WTC11 (cell line): ENCODE results near the gene TMCO2. TPM values are rescaled to one million over a fixed set of nuclear protein-coding genes. Genes with fewer than 3 reads are reported as not detected.

Experiments
- ATAC-seq: fragments of 200-7000 bp; cut with Tn5 transposase; 2 replicates; pipeline ENCODE4 v1.10.0; 2021; ENCODE audit warnings: mild to moderate bottlenecking, moderate library complexity
- CTCF ChIA-PET: fragments of 300-600 bp; sonication (Branson Sonifier 250); formaldehyde crosslinking; loops from one replicate; lab custom pipeline; 2021; ENCODE audit warnings: antibody characterized with exemption; lab: Charles Lee
- POLR2A ChIA-PET: fragments of 350-600 bp; sonication (Branson Sonifier 250); formaldehyde crosslinking; loops from one replicate; lab custom pipeline; 2021; ENCODE audit warnings: antibody characterized with exemption; lab: Charles Lee
- DNase-seq: peaks from one replicate; pipeline ENCODE4 v3.0.0; 2021; ENCODE audit warnings: low spot score
- H3K27ac Mint-ChIP-seq: 2 replicates; pipeline ENCODE4 v1.8.0; 2021; ENCODE audit warnings: mixed read lengths
- H3K27me3 Mint-ChIP-seq: 2 replicates; pipeline ENCODE4 v1.8.0; 2021; ENCODE audit warnings: low read depth, mild to moderate bottlenecking, moderate library complexity, mixed read lengths
- H3K36me3 Mint-ChIP-seq: 2 replicates; pipeline ENCODE4 v1.8.0; 2021; ENCODE audit warnings: mixed read lengths
- H3K4me1 Mint-ChIP-seq: 2 replicates; pipeline ENCODE4 v1.8.0; 2022; ENCODE audit warnings: mixed read lengths
- H3K4me3 Mint-ChIP-seq: 2 replicates; pipeline ENCODE4 v1.8.0; 2021; ENCODE audit warnings: mild to moderate bottlenecking, moderate library complexity, mixed read lengths
- H3K9me3 Mint-ChIP-seq: 2 replicates; pipeline ENCODE4 v1.8.0; 2021; ENCODE audit warnings: mixed read lengths
- GABPB1 ChIP-seq: sonication (generic); formaldehyde crosslinking; IDR thresholded peaks from 2 replicates; pipeline ENCODE4 v1.8.1; 2023; ENCODE audit warnings: mild to moderate bottlenecking, missing genetic modification reagents
- HMGA2 ChIP-seq: fragments of 250-450 bp; sonication (Bioruptor Pico); IDR thresholded peaks from 2 replicates; pipeline ENCODE4 v1.4.0; 2021; ENCODE audit warnings: mild to moderate bottlenecking, moderate library complexity
- IRF2 ChIP-seq: sonication (generic); formaldehyde crosslinking; IDR thresholded peaks from 2 replicates; pipeline ENCODE4 v1.8.0; 2022; ENCODE audit warnings: low read depth, missing genetic modification reagents, borderline replicate concordance
- JAZF1 ChIP-seq: fragments of 250-450 bp; sonication (Bioruptor Pico); IDR thresholded peaks from 2 replicates; pipeline ENCODE4 v1.9.0; 2021; ENCODE audit warnings: moderate library complexity, mild to moderate bottlenecking, inconsistent platforms
- NFE2L1 ChIP-seq: sonication (generic); formaldehyde crosslinking; IDR thresholded peaks from 2 replicates; pipeline ENCODE4 v1.8.1; 2023; ENCODE audit warnings: missing genetic modification reagents
- NR3C1 ChIP-seq: sonication (generic); formaldehyde crosslinking; conservative IDR thresholded peaks from 2 replicates; pipeline ENCODE4 v1.8.1; 2023; ENCODE audit warnings: low read depth, mild to moderate bottlenecking, missing genetic modification reagents
- SOX15 ChIP-seq: fragments of 250-450 bp; sonication (Bioruptor Pico); IDR thresholded peaks from 2 replicates; pipeline ENCODE4 v1.9.0; 2021; ENCODE audit warnings: mild to moderate bottlenecking
- TCF7 ChIP-seq: sonication (generic); formaldehyde crosslinking; IDR thresholded peaks from 2 replicates; pipeline ENCODE4 v1.8.0; 2022; ENCODE audit warnings: mild to moderate bottlenecking, low read depth, missing genetic modification reagents, moderate library complexity
- ZBTB21 ChIP-seq: sonication (generic); formaldehyde crosslinking; IDR thresholded peaks from 2 replicates; pipeline ENCODE4 v1.8.1; 2023; ENCODE audit warnings: mild to moderate bottlenecking, missing genetic modification reagents, borderline replicate concordance
- ZNF219 ChIP-seq: sonication (generic); formaldehyde crosslinking; IDR thresholded peaks from 2 replicates; pipeline ENCODE4 v1.8.0; 2023; ENCODE audit warnings: missing genetic modification reagents, mild to moderate bottlenecking, borderline replicate concordance
- ZNF232 ChIP-seq: sonication (generic); formaldehyde crosslinking; IDR thresholded peaks from 2 replicates; pipeline ENCODE4 v1.8.0; 2022; ENCODE audit warnings: mild to moderate bottlenecking, missing genetic modification reagents
- ZNF263 ChIP-seq: sonication (generic); formaldehyde crosslinking; IDR thresholded peaks from 2 replicates; pipeline ENCODE4 v1.8.1; 2022; ENCODE audit warnings: low read depth, mild to moderate bottlenecking, moderate library complexity, missing genetic modification reagents
- ZNF396 ChIP-seq: fragments of 250-450 bp; sonication (Bioruptor Pico); IDR thresholded peaks from 2 replicates; pipeline ENCODE4 v1.8.0; 2021; ENCODE audit warnings: mild to moderate bottlenecking, moderate library complexity, borderline replicate concordance
- total RNA-seq: library from RNA; stranded (reverse); gene quantifications from 3 replicates; pipeline ENCODE4 v1.2.3, GENCODE V29; 2021
- TF ChIP-seq, protein P1 (sequence below): fragments of 250-450 bp; sonication (Bioruptor Pico); IDR thresholded peaks from 2 replicates; pipeline ENCODE4 v1.9.0; 2021; ENCODE audit warnings: mild to moderate bottlenecking
- TF ChIP-seq, protein P2 (sequence below): sonication (generic); formaldehyde crosslinking; IDR thresholded peaks from 2 replicates; pipeline ENCODE4 v1.8.1; 2023; ENCODE audit warnings: mild to moderate bottlenecking, missing genetic modification reagents, borderline replicate concordance
- TF ChIP-seq, protein P3 (sequence below): sonication (generic); formaldehyde crosslinking; IDR thresholded peaks from 2 replicates; pipeline ENCODE4 v1.8.1; 2022; ENCODE audit warnings: low read depth, mild to moderate bottlenecking, moderate library complexity, missing genetic modification reagents, borderline replicate concordance
- TF ChIP-seq, protein P4 (sequence below): sonication (generic); formaldehyde crosslinking; conservative IDR thresholded peaks from 2 replicates; pipeline ENCODE4 v1.8.1; 2022; ENCODE audit warnings: mild to moderate bottlenecking, missing genetic modification reagents
- TF ChIP-seq, protein P5 (sequence below): sonication (generic); formaldehyde crosslinking; IDR thresholded peaks from 2 replicates; pipeline ENCODE4 v1.8.1; 2023; ENCODE audit warnings: mild to moderate bottlenecking, moderate library complexity, missing genetic modification reagents
- TF ChIP-seq, protein P6 (sequence below): sonication (generic); formaldehyde crosslinking; IDR thresholded peaks from 2 replicates; pipeline ENCODE4 v1.8.1; 2023; ENCODE audit warnings: mild to moderate bottlenecking, missing genetic modification reagents, moderate library complexity
- TF ChIP-seq, protein P7 (sequence below): sonication (generic); formaldehyde crosslinking; IDR thresholded peaks from 2 replicates; pipeline ENCODE4 v1.8.0; 2022; ENCODE audit warnings: mild to moderate bottlenecking, missing genetic modification reagents
- TF ChIP-seq, protein P8 (sequence below): sonication (generic); formaldehyde crosslinking; IDR thresholded peaks from 2 replicates; pipeline ENCODE4 v1.8.1; 2022; ENCODE audit warnings: missing genetic modification reagents, borderline replicate concordance
- TF ChIP-seq, protein P9 (sequence below): fragments of 250-450 bp; sonication (Bioruptor Pico); IDR thresholded peaks from 2 replicates; pipeline ENCODE4 v1.8.0; 2021; ENCODE audit warnings: mild to moderate bottlenecking

Gene TMCO2
- total RNA-seq, 1 experiment from 2014 or later, result not detected

DNA sequence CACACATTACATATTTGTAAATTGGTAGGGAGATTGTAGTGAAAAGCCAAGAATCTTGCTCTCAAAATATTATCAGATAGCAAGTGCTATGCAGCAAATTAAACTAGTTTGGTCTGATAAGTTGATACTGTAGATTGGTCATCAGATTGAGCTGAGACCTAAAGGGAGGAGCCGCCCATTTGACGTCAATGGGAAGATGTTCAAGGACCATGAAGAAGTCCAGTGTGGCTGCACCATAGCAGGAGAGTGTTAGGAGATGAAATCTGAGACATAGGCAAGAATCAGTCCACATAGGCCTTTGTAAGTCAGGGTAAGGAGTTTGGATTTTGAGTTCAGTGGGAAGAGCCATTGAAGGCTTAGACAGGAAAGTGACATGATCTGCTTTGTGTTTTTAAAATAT, 26.6 kb downstream of the TMCO2 start:
- ATAC-seq (no peak), DNase-seq (no peak)
- CTCF ChIA-PET, result interaction anchor here (1.4 kb wide), 1 partner anchor 40 kb away, joined by 4 read pairs; no protein-coding TSS in a partner anchor
- no peaks in the 10 kb centered on the region for H3K9me3 Mint-ChIP-seq
- TF ChIP-seq ZNF263 (no peak), GABPB1 (CRISPR knock-in tag) (no peak), NR3C1 (no peak), HMGA2 (CRISPR knock-in tag) (no peak), ZNF232 (CRISPR knock-in tag) (no peak), ZNF219 (no peak)
- TF ChIP-seq, protein P1, sequence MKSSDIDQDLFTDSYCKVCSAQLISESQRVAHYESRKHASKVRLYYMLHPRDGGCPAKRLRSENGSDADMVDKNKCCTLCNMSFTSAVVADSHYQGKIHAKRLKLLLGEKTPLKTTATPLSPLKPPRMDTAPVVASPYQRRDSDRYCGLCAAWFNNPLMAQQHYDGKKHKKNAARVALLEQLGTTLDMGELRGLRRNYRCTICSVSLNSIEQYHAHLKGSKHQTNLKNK (CRISPR knock-in tag), result no peak
- TF ChIP-seq, protein P2, sequence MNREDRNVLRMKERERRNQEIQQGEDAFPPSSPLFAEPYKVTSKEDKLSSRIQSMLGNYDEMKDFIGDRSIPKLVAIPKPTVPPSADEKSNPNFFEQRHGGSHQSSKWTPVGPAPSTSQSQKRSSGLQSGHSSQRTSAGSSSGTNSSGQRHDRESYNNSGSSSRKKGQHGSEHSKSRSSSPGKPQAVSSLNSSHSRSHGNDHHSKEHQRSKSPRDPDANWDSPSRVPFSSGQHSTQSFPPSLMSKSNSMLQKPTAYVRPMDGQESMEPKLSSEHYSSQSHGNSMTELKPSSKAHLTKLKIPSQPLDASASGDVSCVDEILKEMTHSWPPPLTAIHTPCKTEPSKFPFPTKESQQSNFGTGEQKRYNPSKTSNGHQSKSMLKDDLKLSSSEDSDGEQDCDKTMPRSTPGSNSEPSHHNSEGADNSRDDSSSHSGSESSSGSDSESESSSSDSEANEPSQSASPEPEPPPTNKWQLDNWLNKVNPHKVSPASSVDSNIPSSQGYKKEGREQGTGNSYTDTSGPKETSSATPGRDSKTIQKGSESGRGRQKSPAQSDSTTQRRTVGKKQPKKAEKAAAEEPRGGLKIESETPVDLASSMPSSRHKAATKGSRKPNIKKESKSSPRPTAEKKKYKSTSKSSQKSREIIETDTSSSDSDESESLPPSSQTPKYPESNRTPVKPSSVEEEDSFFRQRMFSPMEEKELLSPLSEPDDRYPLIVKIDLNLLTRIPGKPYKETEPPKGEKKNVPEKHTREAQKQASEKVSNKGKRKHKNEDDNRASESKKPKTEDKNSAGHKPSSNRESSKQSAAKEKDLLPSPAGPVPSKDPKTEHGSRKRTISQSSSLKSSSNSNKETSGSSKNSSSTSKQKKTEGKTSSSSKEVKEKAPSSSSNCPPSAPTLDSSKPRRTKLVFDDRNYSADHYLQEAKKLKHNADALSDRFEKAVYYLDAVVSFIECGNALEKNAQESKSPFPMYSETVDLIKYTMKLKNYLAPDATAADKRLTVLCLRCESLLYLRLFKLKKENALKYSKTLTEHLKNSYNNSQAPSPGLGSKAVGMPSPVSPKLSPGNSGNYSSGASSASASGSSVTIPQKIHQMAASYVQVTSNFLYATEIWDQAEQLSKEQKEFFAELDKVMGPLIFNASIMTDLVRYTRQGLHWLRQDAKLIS, result no peak
- TF ChIP-seq, protein P3, sequence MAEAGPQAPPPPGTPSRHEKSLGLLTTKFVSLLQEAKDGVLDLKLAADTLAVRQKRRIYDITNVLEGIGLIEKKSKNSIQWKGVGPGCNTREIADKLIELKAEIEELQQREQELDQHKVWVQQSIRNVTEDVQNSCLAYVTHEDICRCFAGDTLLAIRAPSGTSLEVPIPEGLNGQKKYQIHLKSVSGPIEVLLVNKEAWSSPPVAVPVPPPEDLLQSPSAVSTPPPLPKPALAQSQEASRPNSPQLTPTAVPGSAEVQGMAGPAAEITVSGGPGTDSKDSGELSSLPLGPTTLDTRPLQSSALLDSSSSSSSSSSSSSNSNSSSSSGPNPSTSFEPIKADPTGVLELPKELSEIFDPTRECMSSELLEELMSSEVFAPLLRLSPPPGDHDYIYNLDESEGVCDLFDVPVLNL, result no peak
- TF ChIP-seq, protein P4, sequence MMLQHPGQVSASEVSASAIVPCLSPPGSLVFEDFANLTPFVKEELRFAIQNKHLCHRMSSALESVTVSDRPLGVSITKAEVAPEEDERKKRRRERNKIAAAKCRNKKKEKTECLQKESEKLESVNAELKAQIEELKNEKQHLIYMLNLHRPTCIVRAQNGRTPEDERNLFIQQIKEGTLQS (CRISPR knock-in tag), result no peak
- POLR2A ChIA-PET, result no interaction called here
- peaks cover 25% of the 10 kb centered on the region for H3K36me3 Mint-ChIP-seq
- H3K4me1 Mint-ChIP-seq, result no peaks in the 10 kb centered on the region; the same call in 1 of the 2 replicates
- no peaks in the 10 kb centered on the region for H3K27me3 Mint-ChIP-seq
- H3K4me3 Mint-ChIP-seq, result no peak overlapping the region
- H3K27ac Mint-ChIP-seq, result no peak overlapping the region

DNA sequence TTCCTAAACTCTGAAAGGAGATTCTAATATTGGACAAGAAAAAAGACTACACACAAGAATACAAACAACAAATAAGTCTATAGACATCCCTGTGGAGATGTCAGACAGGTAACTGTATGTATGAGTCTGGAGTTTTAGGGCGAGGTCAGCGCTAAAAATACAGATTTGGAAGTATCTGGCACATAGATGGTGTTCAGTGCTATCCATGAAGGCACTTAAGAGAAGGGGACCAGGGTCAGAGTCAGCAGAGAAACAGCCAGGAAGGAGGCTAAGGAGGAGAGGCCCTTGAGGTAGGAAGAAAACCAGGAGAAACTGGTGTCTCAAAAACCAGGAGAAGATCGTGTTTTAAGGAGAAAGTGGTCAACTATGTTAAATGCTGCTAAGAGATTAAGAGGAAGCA, 28.4 kb downstream of the TMCO2 start:
- ChIA-PET POLR2A (no interaction called here), CTCF (interaction anchor here (1.1 kb wide), 1 partner anchor 39 kb away, joined by 4 read pairs; no protein-coding TSS in a partner anchor)
- no peak for TF ChIP-seq IRF2 (CRISPR knock-in tag)
- no peak for TF ChIP-seq ZBTB21 (CRISPR knock-in tag)
- Mint-ChIP-seq H3K9me3 (no peaks in the 10 kb centered on the region), H3K36me3 (peaks cover 20% of the 10 kb centered on the region), H3K4me3 (no peak overlapping the region), H3K27ac (peak overlapping the region; percentile 85), H3K27me3 (no peaks in the 10 kb centered on the region), H3K4me1 (no peaks in the 10 kb centered on the region; the same call in 1 of the 2 replicates)
- DNase-seq (no peak), ATAC-seq (no peak)

DNA sequence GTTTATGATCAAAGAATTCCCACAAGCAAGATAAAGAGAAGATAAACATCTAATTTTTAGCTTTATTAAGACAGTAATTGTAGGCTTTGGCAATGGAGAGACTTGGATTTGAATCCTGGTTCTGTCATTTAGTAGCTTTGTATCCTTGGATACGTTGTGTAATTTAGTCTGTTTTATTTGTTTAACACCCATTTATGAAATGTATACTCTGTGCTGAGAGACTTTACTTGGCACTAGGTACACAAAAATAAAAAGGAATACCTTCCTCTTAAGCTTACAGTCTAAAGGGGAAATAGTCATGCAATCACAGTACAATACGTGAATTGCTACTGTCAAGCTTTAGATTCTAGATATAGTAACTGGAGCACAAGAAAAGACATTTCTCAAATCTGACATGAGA, 34.1 kb downstream of the TMCO2 start:
- no peaks in the 10 kb centered on the region for H3K4me1 Mint-ChIP-seq
- H3K27me3 Mint-ChIP-seq, result no peaks in the 10 kb centered on the region
- no peak for ATAC-seq
- no peak overlapping the region for H3K27ac Mint-ChIP-seq
- DNase-seq, result no peak
- ChIA-PET CTCF (interaction anchor here (0.8 to 2.0 kb wide), 4 partner anchors 33 to 138 kb away, joined by 3 to 8 read pairs (median 4); no protein-coding TSS in a partner anchor), POLR2A (no interaction called here)
- H3K36me3 Mint-ChIP-seq, result peaks cover 19% of the 10 kb centered on the region
- H3K4me3 Mint-ChIP-seq, result no peak overlapping the region
- no peaks in the 10 kb centered on the region for H3K9me3 Mint-ChIP-seq
- TF ChIP-seq, protein P5, sequence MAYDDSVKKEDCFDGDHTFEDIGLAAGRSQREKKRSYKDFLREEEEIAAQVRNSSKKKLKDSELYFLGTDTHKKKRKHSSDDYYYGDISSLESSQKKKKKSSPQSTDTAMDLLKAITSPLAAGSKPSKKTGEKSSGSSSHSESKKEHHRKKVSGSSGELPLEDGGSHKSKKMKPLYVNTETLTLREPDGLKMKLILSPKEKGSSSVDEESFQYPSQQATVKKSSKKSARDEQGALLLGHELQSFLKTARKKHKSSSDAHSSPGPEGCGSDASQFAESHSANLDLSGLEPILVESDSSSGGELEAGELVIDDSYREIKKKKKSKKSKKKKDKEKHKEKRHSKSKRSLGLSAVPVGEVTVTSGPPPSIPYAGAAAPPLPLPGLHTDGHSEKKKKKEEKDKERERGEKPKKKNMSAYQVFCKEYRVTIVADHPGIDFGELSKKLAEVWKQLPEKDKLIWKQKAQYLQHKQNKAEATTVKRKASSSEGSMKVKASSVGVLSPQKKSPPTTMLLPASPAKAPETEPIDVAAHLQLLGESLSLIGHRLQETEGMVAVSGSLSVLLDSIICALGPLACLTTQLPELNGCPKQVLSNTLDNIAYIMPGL (CRISPR knock-in tag), result no peak
- TF ChIP-seq JAZF1 (CRISPR knock-in tag) (no peak), ZNF396 (CRISPR knock-in tag) (no peak), SOX15 (CRISPR knock-in tag) (no peak), NFE2L1 (no peak), TCF7 (CRISPR knock-in tag) (no peak)
- TF ChIP-seq, protein P6, sequence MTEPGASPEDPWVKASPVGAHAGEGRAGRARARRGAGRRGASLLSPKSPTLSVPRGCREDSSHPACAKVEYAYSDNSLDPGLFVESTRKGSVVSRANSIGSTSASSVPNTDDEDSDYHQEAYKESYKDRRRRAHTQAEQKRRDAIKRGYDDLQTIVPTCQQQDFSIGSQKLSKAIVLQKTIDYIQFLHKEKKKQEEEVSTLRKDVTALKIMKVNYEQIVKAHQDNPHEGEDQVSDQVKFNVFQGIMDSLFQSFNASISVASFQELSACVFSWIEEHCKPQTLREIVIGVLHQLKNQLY, result no peak
- TF ChIP-seq, protein P7, sequence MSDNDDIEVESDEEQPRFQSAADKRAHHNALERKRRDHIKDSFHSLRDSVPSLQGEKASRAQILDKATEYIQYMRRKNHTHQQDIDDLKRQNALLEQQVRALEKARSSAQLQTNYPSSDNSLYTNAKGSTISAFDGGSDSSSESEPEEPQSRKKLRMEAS, result no peak
- TF ChIP-seq, protein P8, sequence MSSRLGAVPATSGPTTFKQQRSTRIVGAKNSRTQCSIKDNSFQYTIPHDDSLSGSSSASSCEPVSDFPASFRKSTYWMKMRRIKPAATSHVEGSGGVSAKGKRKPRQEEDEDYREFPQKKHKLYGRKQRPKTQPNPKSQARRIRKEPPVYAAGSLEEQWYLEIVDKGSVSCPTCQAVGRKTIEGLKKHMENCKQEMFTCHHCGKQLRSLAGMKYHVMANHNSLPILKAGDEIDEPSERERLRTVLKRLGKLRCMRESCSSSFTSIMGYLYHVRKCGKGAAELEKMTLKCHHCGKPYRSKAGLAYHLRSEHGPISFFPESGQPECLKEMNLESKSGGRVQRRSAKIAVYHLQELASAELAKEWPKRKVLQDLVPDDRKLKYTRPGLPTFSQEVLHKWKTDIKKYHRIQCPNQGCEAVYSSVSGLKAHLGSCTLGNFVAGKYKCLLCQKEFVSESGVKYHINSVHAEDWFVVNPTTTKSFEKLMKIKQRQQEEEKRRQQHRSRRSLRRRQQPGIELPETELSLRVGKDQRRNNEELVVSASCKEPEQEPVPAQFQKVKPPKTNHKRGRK, result no peak
- TF ChIP-seq, protein P9, sequence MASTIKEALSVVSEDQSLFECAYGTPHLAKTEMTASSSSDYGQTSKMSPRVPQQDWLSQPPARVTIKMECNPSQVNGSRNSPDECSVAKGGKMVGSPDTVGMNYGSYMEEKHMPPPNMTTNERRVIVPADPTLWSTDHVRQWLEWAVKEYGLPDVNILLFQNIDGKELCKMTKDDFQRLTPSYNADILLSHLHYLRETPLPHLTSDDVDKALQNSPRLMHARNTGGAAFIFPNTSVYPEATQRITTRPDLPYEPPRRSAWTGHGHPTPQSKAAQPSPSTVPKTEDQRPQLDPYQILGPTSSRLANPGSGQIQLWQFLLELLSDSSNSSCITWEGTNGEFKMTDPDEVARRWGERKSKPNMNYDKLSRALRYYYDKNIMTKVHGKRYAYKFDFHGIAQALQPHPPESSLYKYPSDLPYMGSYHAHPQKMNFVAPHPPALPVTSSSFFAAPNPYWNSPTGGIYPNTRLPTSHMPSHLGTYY (CRISPR knock-in tag), result no peak
